ENCODE results near the gene PGAP1. TPM values are rescaled to one million over a fixed set of nuclear protein-coding genes. Genes with fewer than 3 reads are reported as not detected.

PGAP1 gene
- total RNA-seq, 2 donors from 2014 or later = 15.3 to 38.2 TPM

GRCh38 chr2:196876364-196876763, 50.1 kb downstream of the PGAP1 start:
- H3K27ac ChIP-seq = no peak overlapping the region
- H3K36me3 ChIP-seq = peaks cover 13% of the 10 kb centered on the region
- no peak for DNase-seq (ENCODE audit: low spot score)
- no peak for ATAC-seq (ENCODE audit: insufficient number of reproducible peaks, low FRiP score, low read depth)
- no peak for TF ChIP-seq CTCF (IDR thresholded peaks at IDR 0.05)
- H3K4me3 ChIP-seq = no peak overlapping the region
- no peaks in the 10 kb centered on the region for H3K27me3 ChIP-seq (replicated peaks; ENCODE audit: insufficient read depth)
- no peaks in the 10 kb centered on the region for H3K4me1 ChIP-seq (ENCODE audit: control insufficient read depth in 1 of 2, low read depth in 2 of 2)
- H3K9me3 ChIP-seq = no peaks in the 10 kb centered on the region

- Histone ChIP-seq H3K4me3 (no peak overlapping the region), H3K9me3 (no peaks in the 10 kb centered on the region), H3K4me1 (ENCODE audit: control insufficient read depth in 1 of 2, low read depth in 2 of 2) (no peaks in the 10 kb centered on the region), H3K27ac (no peak overlapping the region), H3K36me3 (peaks cover 14% of the 10 kb centered on the region), H3K27me3 (replicated peaks; ENCODE audit: insufficient read depth) (no peaks in the 10 kb centered on the region)
- DNase-seq (ENCODE audit: low spot score) (no peak), ATAC-seq (ENCODE audit: insufficient number of reproducible peaks, low FRiP score, low read depth) (no peak)
- TF ChIP-seq CTCF (IDR thresholded peaks at IDR 0.05) = no peak
These were observed 51.1 kb downstream of the PGAP1 start for GRCh38 chr2:196875414-196875813.

GRCh38 chr2:196873511-196873910, 53.0 kb downstream of the PGAP1 start:
- peaks cover 6% of the 10 kb centered on the region for H3K36me3 ChIP-seq

GRCh38 chr2:196854629-196855028, 71.9 kb downstream of the PGAP1 start:
- H3K27ac ChIP-seq = no peak overlapping the region
- no peak for DNase-seq (ENCODE audit: low spot score)
- no peaks in the 10 kb centered on the region for H3K36me3 ChIP-seq
- no peak for TF ChIP-seq CTCF (IDR thresholded peaks at IDR 0.05)
- H3K4me3 ChIP-seq = no peak overlapping the region
- H3K9me3 ChIP-seq = no peaks in the 10 kb centered on the region
- no peaks in the 10 kb centered on the region for H3K4me1 ChIP-seq (ENCODE audit: control insufficient read depth in 1 of 2, low read depth in 2 of 2)
- no peaks in the 10 kb centered on the region for H3K27me3 ChIP-seq (replicated peaks; ENCODE audit: insufficient read depth)
- no peak for ATAC-seq (ENCODE audit: insufficient number of reproducible peaks, low FRiP score, low read depth)

More at GRCh38 chr2:196873511-196873910, 53.0 kb downstream of the PGAP1 start:
- TF ChIP-seq CTCF (IDR thresholded peaks at IDR 0.05) = no peak
- no peak for ATAC-seq (ENCODE audit: insufficient number of reproducible peaks, low FRiP score, low read depth)
- no peaks in the 10 kb centered on the region for H3K4me1 ChIP-seq (ENCODE audit: control insufficient read depth in 1 of 2, low read depth in 2 of 2)
- no peaks in the 10 kb centered on the region for H3K27me3 ChIP-seq (replicated peaks; ENCODE audit: insufficient read depth)
- no peak overlapping the region for H3K4me3 ChIP-seq
- no peak overlapping the region for H3K27ac ChIP-seq
- DNase-seq (ENCODE audit: low spot score) = no peak
- H3K9me3 ChIP-seq = no peaks in the 10 kb centered on the region

GRCh38 chr2:196853301-196854087, 73.0 kb downstream of the PGAP1 start:
- no peak overlapping the region for H3K27ac ChIP-seq
- no peak for ATAC-seq (ENCODE audit: insufficient number of reproducible peaks, low FRiP score, low read depth)
- no peaks in the 10 kb centered on the region for H3K9me3 ChIP-seq
- no peaks in the 10 kb centered on the region for H3K27me3 ChIP-seq (replicated peaks; ENCODE audit: insufficient read depth)
- no peaks in the 10 kb centered on the region for H3K36me3 ChIP-seq
- no peak for DNase-seq (ENCODE audit: low spot score)
- H3K4me1 ChIP-seq (ENCODE audit: control insufficient read depth in 1 of 2, low read depth in 2 of 2) = no peaks in the 10 kb centered on the region
- TF ChIP-seq CTCF (IDR thresholded peaks at IDR 0.05) = no peak
- no peak overlapping the region for H3K4me3 ChIP-seq
